Adrenal gland (tissue), 5 donors: ENCODE measurements around the gene NCOA1.

Experiments used
- POLR2A ChIP-seq, 2 donors: fragments of 450-650 bp; IDR thresholded peaks; one replicate each; pipeline ENCODE4 v1.6.1; 2017; ENCODE audit warnings: antibody characterized with exemption in 2 of 2, mild to moderate bottlenecking in 2 of 2, moderate library complexity in 1 of 2
- TF ChIP-seq, protein P1 (sequence below), 6 experiments: fragments of 450-650 bp in 4 of 6; fragments of 200-600 bp in 2 of 6; sonication (generic) in 1 of 6; IDR thresholded peaks; 1 replicate in 5 of 6; 2 replicates in 1 of 6; pipeline versions ENCODE4 v1.5.1 to v1.8.0; 2016 to 2021; ENCODE audit warnings: antibody characterized with exemption in 6 of 6, mild to moderate bottlenecking in 2 of 6, moderate library complexity in 1 of 6
- donor health status: DM: no; HTN: no; CAD: no.

DNA sequence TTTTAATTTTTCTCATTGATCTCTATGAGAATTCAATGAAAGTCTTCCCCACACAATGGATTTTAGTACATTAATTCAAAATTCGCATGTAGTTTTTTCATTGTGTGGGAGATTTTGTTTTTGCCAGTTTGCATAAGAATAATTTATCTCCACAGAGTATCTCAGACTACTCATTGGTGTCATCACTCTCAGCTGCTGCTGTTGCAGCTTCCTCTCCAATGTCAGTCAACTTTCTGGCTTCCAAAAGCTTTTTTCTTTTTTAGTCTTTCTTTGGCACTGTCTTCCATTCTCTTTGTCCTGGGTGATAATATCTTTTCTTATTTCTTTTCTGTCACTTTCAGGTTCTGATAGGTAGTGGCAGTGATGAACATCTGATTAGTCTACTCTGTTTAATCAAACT is 251.7 kb downstream of the NCOA1 start:
- TF ChIP-seq, protein P1, sequence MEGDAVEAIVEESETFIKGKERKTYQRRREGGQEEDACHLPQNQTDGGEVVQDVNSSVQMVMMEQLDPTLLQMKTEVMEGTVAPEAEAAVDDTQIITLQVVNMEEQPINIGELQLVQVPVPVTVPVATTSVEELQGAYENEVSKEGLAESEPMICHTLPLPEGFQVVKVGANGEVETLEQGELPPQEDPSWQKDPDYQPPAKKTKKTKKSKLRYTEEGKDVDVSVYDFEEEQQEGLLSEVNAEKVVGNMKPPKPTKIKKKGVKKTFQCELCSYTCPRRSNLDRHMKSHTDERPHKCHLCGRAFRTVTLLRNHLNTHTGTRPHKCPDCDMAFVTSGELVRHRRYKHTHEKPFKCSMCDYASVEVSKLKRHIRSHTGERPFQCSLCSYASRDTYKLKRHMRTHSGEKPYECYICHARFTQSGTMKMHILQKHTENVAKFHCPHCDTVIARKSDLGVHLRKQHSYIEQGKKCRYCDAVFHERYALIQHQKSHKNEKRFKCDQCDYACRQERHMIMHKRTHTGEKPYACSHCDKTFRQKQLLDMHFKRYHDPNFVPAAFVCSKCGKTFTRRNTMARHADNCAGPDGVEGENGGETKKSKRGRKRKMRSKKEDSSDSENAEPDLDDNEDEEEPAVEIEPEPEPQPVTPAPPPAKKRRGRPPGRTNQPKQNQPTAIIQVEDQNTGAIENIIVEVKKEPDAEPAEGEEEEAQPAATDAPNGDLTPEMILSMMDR (IDR thresholded peaks at IDR 0.05), result no peak
- no peak for TF ChIP-seq POLR2A (IDR thresholded peaks at IDR 0.05)
